NCI-H1105 treated with DMSO at 0.1 percent for 48 hours (cell line): ENCODE measurements around the gene NLGN1.

Source experiments
- DNase-seq: peaks from one replicate; lab custom pipeline; 2025; lab: John Stamatoyannopoulos, UW

Gene NLGN1

GRCh38 chr3:173762501-173762900 lies 365.0 kb downstream of the NLGN1 start:
- DNase-seq, result no peak

DNA sequence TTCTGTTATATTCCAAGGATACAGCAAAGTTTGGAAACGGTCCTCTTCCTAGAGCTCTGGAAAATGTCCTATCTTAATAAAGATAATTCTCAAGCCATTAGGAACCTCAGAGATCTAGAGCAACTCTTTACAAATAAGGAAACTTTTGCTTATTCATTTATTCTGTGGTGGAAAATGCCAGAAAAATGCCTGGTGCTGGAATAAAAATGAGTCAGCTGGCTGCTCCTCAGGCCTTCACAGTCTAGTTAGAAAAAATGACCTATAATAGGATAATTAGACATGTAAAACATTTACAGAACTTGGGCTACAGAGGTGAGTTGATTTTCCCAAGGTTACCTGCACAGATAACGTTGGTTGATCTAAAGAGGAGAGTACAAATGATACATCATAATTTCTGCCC lies 372.5 kb downstream of the NLGN1 start:
- DNase-seq, result no peak

- DNase-seq, result no peak
Measured at GRCh38 chr3:173770796-173771573, 373.4 kb downstream of the NLGN1 start.

- DNase-seq, result no peak
Measured at GRCh38 chr3:173773800-173774199, 376.3 kb downstream of the NLGN1 start.

DNA sequence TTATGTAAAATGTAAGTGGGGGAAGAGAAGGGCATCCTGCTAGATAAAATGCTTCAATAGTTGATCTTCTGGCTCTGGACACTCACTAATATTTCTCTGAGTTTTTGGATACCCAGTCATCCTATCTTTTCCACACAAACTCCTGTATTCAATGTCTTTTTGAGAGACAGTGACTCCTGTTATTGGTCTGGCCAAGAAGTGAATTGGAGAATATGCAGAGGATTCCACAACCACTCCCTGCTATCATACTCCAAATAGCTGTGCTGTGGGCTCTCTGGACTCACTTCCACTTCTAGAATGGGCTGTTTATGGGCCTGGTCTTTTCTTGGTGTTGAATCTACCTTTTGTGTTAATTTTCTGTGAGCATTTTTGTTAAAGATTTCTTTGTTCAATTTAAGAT lies 376.8 kb downstream of the NLGN1 start:
- DNase-seq, result no peak

DNA sequence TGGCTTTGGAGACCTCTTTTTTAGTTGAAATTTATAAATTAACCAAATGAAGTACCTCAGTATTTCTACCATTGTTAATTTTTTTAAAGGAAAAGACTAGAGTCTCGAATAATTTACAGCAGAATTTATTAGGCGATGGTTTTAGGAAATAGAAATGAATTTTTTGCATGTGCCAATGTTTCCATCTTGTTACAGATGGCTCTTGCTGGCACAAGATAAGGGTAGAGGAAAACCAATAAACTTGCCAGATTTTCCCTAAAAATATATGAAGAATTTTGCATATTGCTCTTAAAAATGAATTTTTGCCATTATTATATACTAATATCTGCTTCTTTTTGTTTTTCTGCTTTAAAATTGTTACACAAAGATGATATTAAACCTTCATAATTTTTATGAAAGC lies 380.7 kb downstream of the NLGN1 start:
- DNase-seq, result no peak

GRCh38 chr3:173780067-173780466 lies 382.5 kb downstream of the NLGN1 start:
- DNase-seq, result no peak

DNA sequence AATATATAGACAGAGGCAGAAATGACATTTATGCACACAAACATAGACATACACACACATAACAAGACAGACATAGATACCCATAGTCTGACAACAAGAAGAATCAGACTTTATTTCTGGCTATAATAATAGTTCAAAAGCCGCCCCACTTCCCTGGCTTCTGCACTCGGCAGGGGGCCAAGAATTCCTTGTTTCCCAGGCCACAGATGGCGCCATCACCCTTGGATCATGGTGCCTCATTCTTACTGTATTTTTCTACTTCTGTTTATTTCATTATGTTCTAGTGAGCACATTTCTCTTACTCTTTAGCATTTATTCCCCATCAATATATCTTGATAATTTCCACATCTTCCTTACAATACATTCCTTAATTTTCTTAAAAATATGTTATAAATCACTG lies 387.5 kb downstream of the NLGN1 start:
- DNase-seq, result no peak

GRCh38 chr3:173789530-173790162 lies 392.1 kb downstream of the NLGN1 start:
- no peak for DNase-seq

DNA sequence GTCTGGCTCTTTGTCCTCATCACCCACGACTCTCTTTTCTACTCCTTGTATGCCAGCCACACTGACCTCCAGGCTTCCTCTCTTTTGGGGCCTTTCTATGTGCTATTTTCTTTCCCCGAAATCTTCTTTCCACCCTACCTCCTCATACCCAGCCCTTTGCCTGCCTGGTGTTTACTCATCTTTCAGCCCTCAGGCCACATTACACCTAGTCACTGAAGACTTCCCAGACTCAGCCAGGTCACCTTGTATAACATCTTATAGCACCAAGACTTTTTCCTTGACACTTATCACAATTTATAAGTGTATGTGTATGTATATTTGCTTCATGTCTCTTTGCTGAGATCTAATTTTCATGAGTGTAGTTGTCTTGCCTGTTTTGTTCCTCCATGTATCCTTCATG lies 396.4 kb downstream of the NLGN1 start:
- no peak for DNase-seq

DNA sequence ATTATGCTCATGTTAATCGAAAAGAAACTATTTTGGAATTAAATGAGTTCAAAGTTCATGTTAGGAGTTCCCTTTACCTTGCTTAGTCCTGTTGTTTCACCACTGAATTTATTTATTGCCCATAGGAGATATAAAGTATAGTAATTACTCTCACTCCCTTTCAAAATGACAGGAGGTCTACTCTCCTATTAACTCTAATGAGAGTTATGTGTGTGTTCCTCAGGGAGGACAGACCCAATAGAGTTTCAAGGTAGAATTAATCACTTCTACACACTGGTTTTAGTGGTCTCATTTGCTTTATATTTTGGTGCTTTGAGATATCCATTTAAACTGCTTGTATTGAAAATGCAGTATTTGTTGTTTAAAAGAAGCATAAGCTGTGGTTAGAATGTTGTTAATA lies 398.9 kb downstream of the NLGN1 start:
- no peak for DNase-seq

DNA sequence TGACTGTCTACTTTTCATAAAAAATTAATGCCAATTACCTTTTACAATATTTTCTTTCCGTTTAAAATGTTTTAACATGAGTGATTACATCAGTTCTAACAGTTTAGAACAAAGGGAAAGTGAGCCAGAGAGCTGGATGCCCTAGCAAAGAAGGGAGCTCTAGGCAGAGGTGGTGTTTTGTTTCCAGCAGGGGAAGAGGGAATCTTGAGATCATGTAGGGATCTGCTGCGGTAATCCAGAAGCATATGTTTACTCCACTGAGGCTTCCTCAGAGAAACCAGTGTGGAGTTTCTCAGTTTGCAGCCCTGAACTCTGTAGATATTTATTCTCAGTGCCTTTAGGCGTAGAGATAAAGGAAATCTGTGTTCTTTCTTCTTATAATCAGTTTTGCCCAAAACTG lies 399.3 kb downstream of the NLGN1 start:
- no peak for DNase-seq

- DNase-seq, result peak; percentile 19
Measured at GRCh38 chr3:173799060-173799816, 401.7 kb downstream of the NLGN1 start.

- DNase-seq, result no peak
Measured at GRCh38 chr3:173800154-173800553, 402.6 kb downstream of the NLGN1 start.

GRCh38 chr3:173814809-173815208 lies 417.3 kb downstream of the NLGN1 start:
- no peak for DNase-seq

GRCh38 chr3:173819368-173819767 lies 421.8 kb downstream of the NLGN1 start:
- DNase-seq, result no peak

DNA sequence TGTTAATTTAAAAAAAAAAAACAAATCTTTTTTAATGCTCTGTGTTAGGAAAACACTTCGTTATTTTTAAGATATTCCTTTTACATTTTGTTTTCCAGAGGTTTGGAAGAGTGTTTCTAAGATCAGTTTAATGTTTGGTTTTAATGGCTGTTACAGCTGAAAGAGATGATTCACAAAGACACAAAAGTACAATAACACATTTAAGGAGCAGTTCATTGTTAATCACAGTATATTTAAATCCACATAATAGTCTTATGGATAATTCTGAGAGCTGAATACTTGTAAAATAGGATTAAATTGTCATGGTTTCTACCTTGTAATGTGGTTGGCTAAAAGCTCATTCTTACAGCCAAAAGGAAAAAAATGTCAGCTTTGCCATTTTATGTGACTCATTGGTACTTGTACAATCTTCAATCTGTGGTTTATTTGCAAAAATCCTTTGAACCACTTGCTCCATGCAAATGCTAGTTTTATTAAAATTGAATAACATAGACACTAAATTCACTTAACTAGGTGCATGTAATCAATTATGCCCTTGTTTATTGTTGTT lies 426.4 kb downstream of the NLGN1 start:
- no peak for DNase-seq

- no peak for DNase-seq
Measured at GRCh38 chr3:173825730-173826129, 428.2 kb downstream of the NLGN1 start.

DNA sequence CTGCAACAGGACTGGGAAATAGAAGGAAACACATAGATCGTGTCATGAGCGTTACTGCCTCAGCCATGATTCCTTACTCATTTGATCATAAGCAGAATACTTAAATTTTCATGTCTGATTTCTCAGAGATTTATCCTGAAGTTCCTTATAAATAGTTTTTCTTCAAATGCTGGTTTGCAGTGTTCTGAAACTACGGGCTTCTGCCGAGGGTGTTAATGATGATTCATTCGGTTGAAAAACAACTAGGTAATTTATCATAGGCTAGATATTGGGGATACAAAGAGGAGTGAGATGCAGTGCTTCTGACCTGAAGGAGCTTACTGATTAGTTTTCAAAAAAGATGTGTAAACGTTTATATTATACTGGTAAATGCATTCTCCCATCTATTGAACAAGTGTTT lies 428.9 kb downstream of the NLGN1 start:
- DNase-seq, result no peak

DNA sequence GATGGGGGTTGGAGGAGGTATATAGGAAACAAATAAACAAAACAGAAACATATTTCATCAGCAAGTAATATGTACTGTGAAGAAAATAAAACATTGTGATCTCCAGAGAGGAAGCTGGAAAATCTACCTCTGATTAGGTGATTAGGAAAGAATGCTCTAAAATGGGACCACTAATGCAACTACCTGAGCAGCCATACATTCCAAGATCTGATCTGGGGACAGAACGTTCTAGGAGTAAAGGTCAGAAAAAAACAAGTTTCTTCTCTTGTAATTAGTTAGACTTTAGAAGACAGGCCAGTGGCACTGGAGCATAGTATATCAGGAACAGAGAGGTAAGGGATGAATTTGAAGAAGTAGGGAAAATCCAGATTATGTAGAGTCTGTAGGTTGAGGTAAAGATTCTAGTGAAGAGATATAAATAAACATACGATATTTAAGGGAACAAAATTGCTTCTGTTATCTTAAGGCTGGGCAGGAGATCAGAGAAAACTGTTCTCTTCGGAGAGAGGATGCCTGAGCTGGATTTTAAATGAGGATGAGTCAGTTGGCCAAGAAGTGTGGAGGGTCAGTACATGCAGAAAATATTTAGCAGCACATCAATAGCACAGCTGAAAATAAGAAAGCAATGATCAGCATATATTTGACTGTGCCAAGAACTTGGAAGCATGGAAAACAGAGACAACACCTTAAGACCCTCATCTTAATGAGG lies 429.5 kb downstream of the NLGN1 start:
- DNase-seq, result no peak

GRCh38 chr3:173838644-173839043 lies 441.1 kb downstream of the NLGN1 start:
- no peak for DNase-seq

DNA sequence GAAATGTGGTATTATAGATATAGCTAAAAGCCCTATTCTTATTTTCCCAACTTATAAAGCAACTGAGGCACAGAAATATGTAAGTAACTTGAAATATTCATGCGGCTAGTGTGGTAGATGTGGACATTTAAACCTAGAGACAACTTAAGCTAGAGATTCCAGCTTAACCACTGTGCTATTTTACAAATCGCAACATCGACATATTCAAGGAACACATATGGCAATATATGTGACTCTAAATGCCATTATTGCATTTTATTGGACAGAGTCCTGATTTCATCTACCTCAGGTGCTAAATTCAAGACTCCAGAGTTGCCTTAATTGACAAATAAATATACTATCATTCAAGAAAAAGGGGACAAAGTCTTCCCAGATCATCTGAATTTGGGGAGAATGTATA lies 442.3 kb downstream of the NLGN1 start:
- no peak for DNase-seq
